GM12864 (cell line): Measurements from ENCODE around the gene TIRAP.
A peak's percentile ranks its signal among the peaks of the same experiment; 100 is the strongest.

Experiments used
- DNase-seq: peaks from one replicate; pipeline ENCODE4 v3.0.0-alpha.2; 2011; ENCODE audit warnings: low read depth
- H3K4me3 ChIP-seq: 2 replicates; pipeline ENCODE4 v1.5.1; 2011; ENCODE audit warnings: mild to moderate bottlenecking, low read depth, low read length, control low read depth
- CTCF ChIP-seq: IDR thresholded peaks from 2 replicates; pipeline ENCODE4 v1.5.1; 2011; ENCODE audit warnings: low read depth, mild to moderate bottlenecking, moderate library complexity, low read length, control low read depth, inconsistent platforms; ENCODE audit errors: missing control alignments

The TIRAP gene

GRCh38 chr11:126281666-126282175 lies 1.2 kb upstream of the TIRAP start:
- no peak for TF ChIP-seq CTCF
- no peak for DNase-seq
- H3K4me3 ChIP-seq: no peak overlapping the region

GRCh38 chr11:126282361-126282735 lies 545 bp upstream of the TIRAP start:
- DNase-seq: no peak
- TF ChIP-seq CTCF: no peak
- H3K4me3 ChIP-seq: peak overlapping the region; percentile 83

- no peak for TF ChIP-seq CTCF
Measured at GRCh38 chr11:126284829-126285228, 1.9 kb downstream of the TIRAP start.

GRCh38 chr11:126288237-126288636 lies 5.3 kb downstream of the TIRAP start:
- no peak overlapping the region for H3K4me3 ChIP-seq
- TF ChIP-seq CTCF: no peak
- no peak for DNase-seq

More at GRCh38 chr11:126284829-126285228, 1.9 kb downstream of the TIRAP start:
- DNase-seq: peak; percentile 82
- H3K4me3 ChIP-seq: peak overlapping the region; percentile 27; the same call in 1 of the 2 replicates

- TF ChIP-seq CTCF: no peak
- no peak overlapping the region for H3K4me3 ChIP-seq
- DNase-seq: no peak
Measured at GRCh38 chr11:126290887-126291286, 8.0 kb downstream of the TIRAP start.

GRCh38 chr11:126293726-126294125 lies 10.8 kb downstream of the TIRAP start:
- TF ChIP-seq CTCF: no peak
- no peak overlapping the region for H3K4me3 ChIP-seq
- DNase-seq: no peak

GRCh38 chr11:126297004-126297403 lies 14.1 kb downstream of the TIRAP start:
- no peak for TF ChIP-seq CTCF
- H3K4me3 ChIP-seq: no peak overlapping the region
- no peak for DNase-seq
